SK-N-SH treated with all-trans-retinoic acid at 6 μM for 48 hours (cell line): Measurements from ENCODE around the gene PLP2.

Experiments
- GLIS3 ChIP-seq: fragments of 250-450 bp; sonication (Bioruptor Pico); IDR thresholded peaks from 2 replicates; pipeline ENCODE4 v1.5.0; 2020; ENCODE audit warnings: mild to moderate bottlenecking, moderate library complexity
- TCF4 ChIP-seq: fragments of 250-450 bp; sonication (Bioruptor Pico); IDR thresholded peaks from 2 replicates; pipeline ENCODE4 v1.8.0; 2021; ENCODE audit warnings: mild to moderate bottlenecking, moderate library complexity, borderline replicate concordance
- TSHZ2 ChIP-seq: fragments of 250-450 bp; sonication (Bioruptor Pico); IDR thresholded peaks from 2 replicates; pipeline ENCODE4 v1.5.0; 2020; ENCODE audit warnings: mild to moderate bottlenecking, moderate library complexity
- ZFP3 ChIP-seq: fragments of 250-450 bp; sonication (Bioruptor Pico); IDR thresholded peaks from 2 replicates; pipeline ENCODE4 v1.5.0; 2020; ENCODE audit warnings: mild to moderate bottlenecking, moderate library complexity

GRCh38 chrX:49122499-49122898 is 49.2 kb upstream of the PLP2 start:
- no peak for TF ChIP-seq GLIS3 (CRISPR knock-in tag)
- TF ChIP-seq TSHZ2 (CRISPR knock-in tag) = no peak
- no peak for TF ChIP-seq ZFP3 (CRISPR knock-in tag)
- no peak for TF ChIP-seq TCF4 (CRISPR knock-in tag)
